Activated CD4-positive, alpha-beta T cell treated with anti-CD3 and anti-CD28 coated beads for 36 hours (primary cell): Measurements from ENCODE around the gene LIPI. TPM values are rescaled to one million over a fixed set of nuclear protein-coding genes. Genes with fewer than 3 reads are reported as not detected.

Experiments
- ATAC-seq: fragments of 200-7000 bp; cut with Tn5 transposase; one replicate; pipeline ENCODE4 v1.10.0; 2021; ENCODE audit warnings: mild to moderate bottlenecking, moderate library complexity
- CTCF ChIA-PET: fragments of 350-600 bp; sonication (Branson Sonifier 250); formaldehyde crosslinking; loops from one replicate; lab custom pipeline; 2021; ENCODE audit warnings: antibody characterized with exemption; lab: Charles Lee
- POLR2A ChIA-PET: fragments of 350-600 bp; sonication (Branson Sonifier 250); formaldehyde crosslinking; loops from one replicate; lab custom pipeline; 2021; ENCODE audit warnings: antibody characterized with exemption, inconsistent platforms; lab: Charles Lee
- DNase-seq: peaks from one replicate; pipeline ENCODE4 v3.0.0-alpha.2; 2020
- H3K27ac Mint-ChIP-seq: one replicate; pipeline ENCODE4 v1.8.0; 2021; ENCODE audit warnings: mixed read lengths
- H3K27me3 Mint-ChIP-seq: one replicate; pipeline ENCODE4 v1.8.0; 2021; ENCODE audit warnings: mixed read lengths
- H3K36me3 Mint-ChIP-seq: one replicate; pipeline ENCODE4 v1.8.0; 2021; ENCODE audit warnings: low read depth, mixed read lengths
- H3K4me1 Mint-ChIP-seq: one replicate; pipeline ENCODE4 v1.8.0; 2021; ENCODE audit warnings: mixed read lengths
- H3K4me3 Mint-ChIP-seq: one replicate; pipeline ENCODE4 v1.8.0; 2021; ENCODE audit warnings: mild to moderate bottlenecking, moderate library complexity, mixed read lengths
- H3K9me3 Mint-ChIP-seq: one replicate; pipeline ENCODE4 v1.8.0; 2021; ENCODE audit warnings: low read depth, mixed read lengths
- intact Hi-C, 2 experiments: fragments of 100-400 bp; cut with DNase I in 1 of 2; cut with micrococcal nuclease in 1 of 2; formaldehyde crosslinking; loops; one replicate each; pipeline versions ENCODE4 v1.14.2 to v1.15.1; 2022 to 2024; cut with DNase I, micrococcal nuclease
- total RNA-seq, 2 experiments: library from RNA; stranded (reverse); gene quantifications; one replicate each; pipeline ENCODE4 v1.2.3, GENCODE V29; 2021

Gene LIPI
- total RNA-seq, 2 experiments from 2014 or later = not detected

- Mint-ChIP-seq H3K27me3 (no peaks in the 10 kb centered on the region), H3K36me3 (peaks cover 18% of the 10 kb centered on the region), H3K9me3 (peaks cover 4% of the 10 kb centered on the region), H3K27ac (no peak overlapping the region), H3K4me1 (peaks cover 18% of the 10 kb centered on the region), H3K4me3 (no peak overlapping the region)
- intact Hi-C loops = no loop called here
- POLR2A ChIA-PET = no interaction called here
- ATAC-seq (no peak), DNase-seq (no peak)
- CTCF ChIA-PET = no interaction called here
Observed at GRCh38 chr21:14088391-14088790, 122.4 kb downstream of the LIPI start.

- peaks cover 18% of the 10 kb centered on the region for H3K4me1 Mint-ChIP-seq
- H3K27ac Mint-ChIP-seq = no peak overlapping the region
- peak; percentile 80 for ATAC-seq
- no peaks in the 10 kb centered on the region for H3K27me3 Mint-ChIP-seq
- POLR2A ChIA-PET = no interaction called here
- no peak overlapping the region for H3K4me3 Mint-ChIP-seq
- CTCF ChIA-PET = no interaction called here
- peaks cover 8% of the 10 kb centered on the region for H3K9me3 Mint-ChIP-seq
- H3K36me3 Mint-ChIP-seq = peaks cover 20% of the 10 kb centered on the region
- DNase-seq = no peak
- intact Hi-C loops = loop anchor here in 1 of 2 experiments (1.0 kb wide), 1 partner anchor 59 kb away; no protein-coding TSS in a partner anchor
Observed at GRCh38 chr21:14086553-14086952, 124.2 kb downstream of the LIPI start.

GRCh38 chr21:14084701-14085100, 126.1 kb downstream of the LIPI start:
- no peak overlapping the region for H3K27ac Mint-ChIP-seq
- ChIA-PET CTCF (no interaction called here), POLR2A (no interaction called here)
- H3K9me3 Mint-ChIP-seq = peaks cover 8% of the 10 kb centered on the region
- peaks cover 14% of the 10 kb centered on the region for H3K36me3 Mint-ChIP-seq
- H3K4me3 Mint-ChIP-seq = no peak overlapping the region
- no peak for ATAC-seq
- H3K4me1 Mint-ChIP-seq = peaks cover 16% of the 10 kb centered on the region
- no peak for DNase-seq
- H3K27me3 Mint-ChIP-seq = no peaks in the 10 kb centered on the region
- intact Hi-C loops = no loop called here

- intact Hi-C loops = no loop called here
- ATAC-seq = no peak
- CTCF ChIA-PET = no interaction called here
Observed at GRCh38 chr21:14084068-14084501, 126.7 kb downstream of the LIPI start.

DNA sequence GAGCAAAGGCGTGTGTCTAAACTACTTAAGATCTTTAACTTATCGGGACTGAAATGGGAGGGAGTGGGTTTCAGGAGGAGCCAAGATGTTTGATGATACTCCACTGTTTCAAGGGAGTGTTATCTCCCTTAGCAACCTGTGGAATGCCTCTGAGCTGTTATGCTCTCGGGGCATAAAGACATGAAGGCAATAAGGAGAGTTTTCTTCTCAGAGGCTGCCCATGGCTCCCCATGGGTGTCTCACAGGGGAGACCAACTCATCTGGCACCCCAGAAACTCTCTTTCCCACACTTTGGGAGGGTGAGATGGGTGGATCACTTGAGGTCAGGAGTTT, 130.0 kb downstream of the LIPI start:
- H3K4me3 Mint-ChIP-seq = no peak overlapping the region
- peaks cover 22% of the 10 kb centered on the region for H3K9me3 Mint-ChIP-seq
- no peaks in the 10 kb centered on the region for H3K4me1 Mint-ChIP-seq
- H3K36me3 Mint-ChIP-seq = peaks cover 6% of the 10 kb centered on the region
- ChIA-PET POLR2A (no interaction called here), CTCF (no interaction called here)
- H3K27me3 Mint-ChIP-seq = no peaks in the 10 kb centered on the region
- H3K27ac Mint-ChIP-seq = no peak overlapping the region
- no peak for DNase-seq
- ATAC-seq = no peak
- intact Hi-C loops = no loop called here

More at GRCh38 chr21:14084068-14084501, 126.7 kb downstream of the LIPI start:
- peaks cover 14% of the 10 kb centered on the region for H3K4me1 Mint-ChIP-seq
- DNase-seq = no peak
- no peak overlapping the region for H3K27ac Mint-ChIP-seq
- POLR2A ChIA-PET = no interaction called here
- no peak overlapping the region for H3K4me3 Mint-ChIP-seq
- peaks cover 14% of the 10 kb centered on the region for H3K36me3 Mint-ChIP-seq
- peaks cover 8% of the 10 kb centered on the region for H3K9me3 Mint-ChIP-seq
- no peaks in the 10 kb centered on the region for H3K27me3 Mint-ChIP-seq

DNA sequence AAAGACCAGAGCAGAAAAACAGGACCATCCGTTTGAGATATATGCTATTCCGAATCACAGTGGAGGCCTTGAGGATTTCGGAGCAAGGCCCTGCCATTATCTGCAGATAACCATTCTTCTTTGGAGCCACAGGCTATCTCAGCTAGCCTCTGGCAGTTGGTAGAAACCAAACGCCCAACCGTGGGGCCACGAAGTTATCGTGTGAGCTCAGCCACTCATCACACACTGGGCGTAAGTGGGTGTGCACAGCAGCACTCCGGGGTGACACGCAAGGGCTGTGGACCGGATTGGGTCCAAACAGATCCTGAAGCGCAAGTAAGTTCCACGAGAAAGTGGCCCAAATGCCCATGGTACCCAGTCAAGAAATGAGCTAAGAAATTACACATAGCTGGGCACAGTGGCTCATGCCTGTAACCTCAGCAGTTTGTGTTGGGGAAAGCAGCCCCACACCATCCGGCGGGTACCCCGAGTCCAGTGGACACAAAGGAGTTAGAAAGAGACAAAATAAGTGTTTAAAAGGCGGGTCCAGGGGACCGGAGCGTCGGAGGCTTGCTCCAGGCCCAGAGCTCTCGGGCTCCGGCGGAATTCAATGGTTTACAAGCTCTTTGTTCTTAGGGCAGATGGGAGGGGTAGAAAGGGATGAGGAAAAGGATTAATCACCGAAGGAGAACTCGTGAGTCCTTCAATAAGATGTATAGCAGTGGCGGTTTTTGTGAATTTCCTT, 130.6 kb downstream of the LIPI start:
- H3K9me3 Mint-ChIP-seq = peaks cover 22% of the 10 kb centered on the region
- no peaks in the 10 kb centered on the region for H3K27me3 Mint-ChIP-seq
- POLR2A ChIA-PET = no interaction called here
- CTCF ChIA-PET = interaction anchor here (0.6 kb wide), 1 partner anchor 14 kb away, joined by 4 read pairs; no protein-coding TSS in a partner anchor
- H3K4me3 Mint-ChIP-seq = no peak overlapping the region
- H3K27ac Mint-ChIP-seq = no peak overlapping the region
- intact Hi-C loops = no loop called here
- ATAC-seq (no peak), DNase-seq (no peak)
- peaks cover 6% of the 10 kb centered on the region for H3K36me3 Mint-ChIP-seq
- H3K4me1 Mint-ChIP-seq = no peaks in the 10 kb centered on the region

- ATAC-seq (no peak), DNase-seq (no peak)
- CTCF ChIA-PET = no interaction called here
- Mint-ChIP-seq H3K27me3 (no peaks in the 10 kb centered on the region), H3K27ac (no peak overlapping the region), H3K4me1 (no peaks in the 10 kb centered on the region), H3K4me3 (no peak overlapping the region), H3K36me3 (peaks cover 2% of the 10 kb centered on the region), H3K9me3 (peaks cover 22% of the 10 kb centered on the region)
- intact Hi-C loops = no loop called here
- POLR2A ChIA-PET = no interaction called here
Observed at GRCh38 chr21:14078746-14079375, 131.9 kb downstream of the LIPI start.

DNA sequence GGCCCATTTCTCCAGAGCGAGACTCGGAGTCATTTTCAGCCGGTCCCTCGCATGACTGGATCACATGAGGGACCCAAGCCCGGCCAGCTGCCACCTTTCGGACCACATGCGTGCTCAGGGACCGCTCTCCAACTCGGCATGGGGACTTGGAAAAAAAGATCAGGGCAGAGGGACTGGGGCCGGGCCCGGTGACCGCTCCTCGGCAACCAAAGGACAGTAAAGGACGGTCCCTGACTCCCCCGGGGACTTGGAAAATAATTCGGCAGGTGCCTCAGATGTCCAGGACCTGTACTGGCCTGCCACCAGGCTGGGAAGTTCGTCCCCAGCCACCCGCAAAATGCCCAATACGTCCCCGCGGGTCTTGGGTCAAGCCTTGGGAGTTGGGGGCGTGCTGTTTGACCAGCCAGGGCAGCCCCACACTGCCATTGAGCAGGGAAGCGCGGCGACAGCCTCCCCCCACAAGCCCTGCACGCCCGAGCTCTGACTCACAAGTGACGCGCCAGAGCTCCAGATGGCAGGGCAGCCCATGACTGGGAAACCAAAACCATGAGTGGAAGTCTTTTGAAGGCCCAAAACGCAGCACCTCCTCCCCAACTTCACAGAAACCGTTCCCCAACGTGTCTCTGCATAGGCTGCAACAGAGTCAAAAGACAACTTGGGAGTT, 134.5 kb downstream of the LIPI start:
- ATAC-seq (no peak), DNase-seq (no peak)
- Mint-ChIP-seq H3K27me3 (no peaks in the 10 kb centered on the region), H3K27ac (no peak overlapping the region), H3K9me3 (peaks cover 13% of the 10 kb centered on the region), H3K4me3 (no peak overlapping the region), H3K36me3 (no peaks in the 10 kb centered on the region), H3K4me1 (no peaks in the 10 kb centered on the region)
- POLR2A ChIA-PET = no interaction called here
- intact Hi-C loops = no loop called here
- CTCF ChIA-PET = no interaction called here

GRCh38 chr21:14075346-14076142, 135.2 kb downstream of the LIPI start:
- ATAC-seq (no peak), DNase-seq (no peak)
- peaks cover 13% of the 10 kb centered on the region for H3K9me3 Mint-ChIP-seq
- intact Hi-C loops = no loop called here
- ChIA-PET CTCF (no interaction called here), POLR2A (no interaction called here)
- no peaks in the 10 kb centered on the region for H3K4me1 Mint-ChIP-seq
- H3K27me3 Mint-ChIP-seq = no peaks in the 10 kb centered on the region
- no peak overlapping the region for H3K27ac Mint-ChIP-seq
- no peaks in the 10 kb centered on the region for H3K36me3 Mint-ChIP-seq
- no peak overlapping the region for H3K4me3 Mint-ChIP-seq

DNA sequence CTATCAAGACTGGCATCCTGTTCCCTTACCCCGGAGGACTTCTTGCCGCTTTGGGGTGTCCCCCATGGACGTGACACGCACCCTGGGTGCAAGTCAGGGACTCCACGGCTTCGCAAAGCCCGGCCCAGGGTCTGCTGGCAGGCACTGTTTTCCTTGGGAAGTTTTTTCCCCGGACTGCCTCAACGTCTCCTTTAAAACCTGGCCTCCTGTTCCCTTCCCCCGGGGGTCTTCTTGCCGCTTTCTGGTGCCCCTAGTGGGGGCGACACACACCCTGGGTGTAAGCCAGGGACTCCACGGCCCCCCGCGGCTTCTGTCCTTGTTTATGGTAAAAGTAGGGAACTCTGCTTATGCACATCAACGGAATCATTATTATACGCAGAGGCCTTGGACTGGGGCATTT, 136.6 kb downstream of the LIPI start:
- Mint-ChIP-seq H3K9me3 (peaks cover 13% of the 10 kb centered on the region), H3K4me3 (no peak overlapping the region), H3K36me3 (no peaks in the 10 kb centered on the region), H3K27ac (no peak overlapping the region), H3K4me1 (no peaks in the 10 kb centered on the region), H3K27me3 (no peaks in the 10 kb centered on the region)
- intact Hi-C loops = no loop called here
- DNase-seq (no peak), ATAC-seq (no peak)
- ChIA-PET CTCF (no interaction called here), POLR2A (no interaction called here)

DNA sequence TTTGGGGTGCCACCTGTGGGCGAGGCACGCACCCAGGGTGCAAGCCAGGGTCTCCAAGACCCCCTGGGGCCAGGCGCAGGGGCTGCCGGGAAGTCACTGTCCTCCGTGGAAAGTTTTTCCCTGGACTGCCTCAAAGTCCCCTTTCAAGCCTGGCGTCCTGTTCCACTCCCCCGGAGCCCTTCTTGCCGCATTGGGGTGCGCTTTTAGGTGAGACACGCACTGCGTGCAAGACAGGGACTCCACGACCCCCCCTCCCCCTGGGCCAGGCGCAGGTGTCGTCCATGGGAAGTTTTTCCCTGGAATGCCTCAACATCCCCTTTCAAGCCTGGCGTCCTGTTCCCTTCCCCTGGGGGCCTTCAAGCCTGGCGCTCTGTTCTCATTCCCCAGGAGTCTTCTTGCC, 137.1 kb downstream of the LIPI start:
- Mint-ChIP-seq H3K4me3 (no peak overlapping the region), H3K36me3 (no peaks in the 10 kb centered on the region), H3K9me3 (peaks cover 13% of the 10 kb centered on the region), H3K4me1 (no peaks in the 10 kb centered on the region), H3K27me3 (no peaks in the 10 kb centered on the region), H3K27ac (no peak overlapping the region)
- ATAC-seq = no peak
- POLR2A ChIA-PET = interaction anchor here (0.6 kb wide), 1 partner anchor 153 kb away, joined by 4 read pairs; no protein-coding TSS in a partner anchor
- intact Hi-C loops = no loop called here
- DNase-seq = no peak
- CTCF ChIA-PET = no interaction called here
